ENCODE measurements around the gene MAGEA8.
"Not testable (repeated sequence)": the region's sequence is repeated elsewhere in the genome, so short reads cannot be mapped to it uniquely, and the experiment has no call there.

The MAGEA8 gene, protein sequence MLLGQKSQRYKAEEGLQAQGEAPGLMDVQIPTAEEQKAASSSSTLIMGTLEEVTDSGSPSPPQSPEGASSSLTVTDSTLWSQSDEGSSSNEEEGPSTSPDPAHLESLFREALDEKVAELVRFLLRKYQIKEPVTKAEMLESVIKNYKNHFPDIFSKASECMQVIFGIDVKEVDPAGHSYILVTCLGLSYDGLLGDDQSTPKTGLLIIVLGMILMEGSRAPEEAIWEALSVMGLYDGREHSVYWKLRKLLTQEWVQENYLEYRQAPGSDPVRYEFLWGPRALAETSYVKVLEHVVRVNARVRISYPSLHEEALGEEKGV

GRCh38 chrX:149881081-149881711 is at the start of gene MAGEA8:
Gene MAGEA8 (plus strand): TSS chrX:149881183. CDS start chrX:149884273, 3,090 bp downstream.
- DNase-seq: no peak

DNA sequence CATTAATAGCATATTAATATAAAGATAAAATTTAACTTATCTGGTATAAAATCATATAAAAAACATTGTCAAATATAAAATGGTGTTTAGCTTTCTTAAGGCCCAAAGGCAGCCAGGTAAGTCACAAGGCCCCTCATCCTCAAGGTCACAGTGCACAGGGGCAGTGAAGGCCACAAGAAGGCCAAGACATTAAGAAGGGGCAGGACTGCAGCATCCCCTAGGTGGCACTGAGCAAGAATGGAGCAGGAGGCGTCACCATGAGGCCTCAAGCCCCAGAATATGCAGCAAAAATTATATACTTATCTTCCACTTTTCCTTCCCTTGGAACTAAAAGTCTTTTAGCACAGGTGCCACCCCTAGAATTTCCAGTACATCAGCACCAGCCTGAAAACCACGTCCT is 49.5 kb upstream of the MAGEA8 start:
- no peak for DNase-seq

DNA sequence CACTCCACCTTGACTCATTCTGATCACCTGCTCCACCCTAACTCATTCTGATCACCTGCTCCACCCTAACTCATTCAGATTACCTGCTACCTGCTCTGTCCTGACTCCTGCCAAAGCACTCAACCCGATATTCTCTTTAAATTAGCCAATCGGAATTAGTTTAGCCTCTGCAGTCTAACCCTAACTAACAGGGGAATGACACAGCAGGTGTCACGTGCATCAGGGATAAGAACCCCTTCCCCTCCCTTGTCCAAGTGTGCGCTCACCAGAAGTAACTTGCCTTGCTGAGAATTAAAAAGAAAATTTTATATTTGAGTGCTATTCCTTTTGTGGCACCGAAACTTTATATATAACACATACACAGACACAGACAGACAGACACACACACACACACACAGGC is 44.3 kb upstream of the MAGEA8 start:
- DNase-seq: not testable (repeated sequence)

GRCh38 chrX:149837167-149837566 is 43.8 kb upstream of the MAGEA8 start:
- DNase-seq: no peak

DNA sequence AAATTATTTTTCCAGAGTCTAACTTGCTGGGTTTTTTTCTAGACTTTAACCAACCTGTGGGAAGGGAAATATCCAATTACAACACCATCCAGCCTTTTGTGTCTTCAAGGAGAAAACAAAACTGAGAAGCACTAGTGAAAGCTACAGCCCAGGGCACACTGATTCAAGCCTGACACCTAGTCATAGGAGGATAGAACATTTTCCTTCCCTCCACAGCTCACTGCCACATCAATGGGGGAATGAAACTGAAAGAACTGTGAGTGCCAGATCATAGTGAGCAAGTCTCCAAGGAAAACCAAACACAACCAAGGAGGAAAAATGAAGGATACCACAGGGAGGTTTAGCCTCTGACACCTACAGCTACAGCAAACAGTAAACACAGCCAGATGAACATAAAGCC is 43.3 kb upstream of the MAGEA8 start:
- no peak for DNase-seq

DNA sequence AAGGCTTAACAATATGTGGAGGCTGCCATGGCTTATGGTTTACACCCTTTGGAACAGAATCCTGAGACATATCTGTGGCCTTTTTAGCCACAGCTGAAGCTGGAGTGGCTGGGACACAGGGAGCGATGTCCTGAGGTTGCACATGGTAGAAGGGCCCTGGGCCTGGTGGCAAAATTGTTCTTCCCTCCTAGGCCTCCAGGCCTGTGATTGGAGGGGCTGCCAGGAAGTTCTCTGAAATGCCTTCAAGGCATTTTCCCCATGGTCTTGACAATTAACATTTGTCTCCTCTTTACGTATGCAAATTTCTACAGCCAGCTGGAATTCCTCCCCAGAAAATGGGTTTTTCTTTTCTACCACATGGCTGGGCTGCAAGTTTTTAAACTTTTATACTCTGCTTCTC is 39.1 kb upstream of the MAGEA8 start:
- no peak for DNase-seq

DNA sequence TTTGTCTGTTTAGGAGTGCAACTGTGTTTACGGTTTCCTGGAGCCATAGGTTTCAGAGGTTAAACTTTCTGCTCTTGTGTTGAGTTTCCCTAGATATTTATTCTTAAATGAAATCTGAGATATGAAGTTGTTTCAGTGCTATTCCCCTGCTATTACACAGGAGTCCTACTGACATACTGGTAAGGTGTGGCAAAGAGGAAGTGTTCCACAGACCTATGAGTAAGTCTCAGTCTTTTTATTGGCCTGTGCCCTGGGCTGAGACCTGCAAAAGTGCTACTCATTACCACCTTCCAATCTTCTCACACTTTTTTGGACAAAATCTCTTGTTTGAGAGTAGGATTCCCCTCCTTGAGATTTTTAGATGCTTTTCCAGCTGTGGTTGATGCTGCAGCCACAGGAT is 35.6 kb upstream of the MAGEA8 start:
- DNase-seq: no peak

DNA sequence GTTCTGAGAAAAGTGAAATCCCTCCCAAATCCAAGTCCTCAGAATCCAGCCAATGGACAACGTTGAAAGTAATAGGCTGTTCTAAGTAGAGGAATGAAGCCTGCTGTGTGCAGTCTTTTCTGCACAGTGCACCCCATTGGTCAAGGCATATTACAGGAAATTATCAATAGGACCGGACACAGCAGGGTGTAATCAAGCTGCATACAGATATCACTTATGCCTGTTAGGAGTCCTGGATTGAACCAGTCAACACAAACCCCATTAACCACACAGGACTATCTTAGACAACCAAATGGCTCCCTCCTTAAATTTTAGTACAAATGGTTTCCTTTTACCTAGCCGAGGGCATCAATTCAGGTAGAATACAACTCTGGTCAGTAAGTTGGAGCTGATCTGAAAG is 34.2 kb upstream of the MAGEA8 start:
- no peak for DNase-seq

DNA sequence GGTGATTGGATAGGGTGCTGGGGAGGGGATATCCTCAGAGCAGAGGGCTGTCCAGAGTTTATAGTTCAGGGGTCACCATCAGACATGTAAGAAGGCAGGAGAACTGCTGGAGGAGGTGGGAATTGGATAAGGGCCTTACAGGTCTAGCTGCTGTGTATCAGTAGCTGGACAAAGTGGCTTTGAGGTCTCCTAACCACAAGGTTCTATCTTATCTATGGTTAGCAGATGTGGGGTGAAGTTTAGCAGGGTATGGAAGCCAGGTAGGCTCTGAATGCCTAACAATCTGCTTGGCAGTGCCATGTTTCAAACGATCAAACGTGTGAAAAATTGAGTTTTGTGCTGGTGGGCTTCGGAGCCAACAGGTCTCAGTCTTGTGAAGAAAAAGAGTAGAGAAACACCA is 32.1 kb upstream of the MAGEA8 start:
- DNase-seq: no peak

DNA sequence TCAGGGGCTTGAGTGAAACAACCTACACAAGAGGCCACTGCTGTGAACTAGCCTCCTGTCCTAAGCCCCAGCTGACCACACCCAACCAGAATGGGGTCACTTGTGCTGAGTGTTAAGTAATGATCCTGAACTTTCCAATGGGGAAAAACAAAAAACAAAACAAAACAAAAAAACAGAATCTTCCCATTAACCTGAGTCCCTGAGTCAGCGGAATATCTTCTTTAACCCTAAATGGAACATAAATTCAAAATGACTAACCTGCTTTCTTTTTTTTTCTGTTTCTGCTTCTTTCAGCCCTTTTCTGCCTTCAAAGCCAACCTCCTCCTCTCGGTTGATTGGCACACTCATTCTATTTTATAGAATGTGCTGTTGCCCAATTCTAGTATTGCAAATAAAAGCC is 31.2 kb upstream of the MAGEA8 start:
- DNase-seq: no peak

GRCh38 chrX:149851864-149852263 is 29.1 kb upstream of the MAGEA8 start:
- DNase-seq: no peak

GRCh38 chrX:149853925-149854324 is 27.1 kb upstream of the MAGEA8 start:
- DNase-seq: no peak

DNA sequence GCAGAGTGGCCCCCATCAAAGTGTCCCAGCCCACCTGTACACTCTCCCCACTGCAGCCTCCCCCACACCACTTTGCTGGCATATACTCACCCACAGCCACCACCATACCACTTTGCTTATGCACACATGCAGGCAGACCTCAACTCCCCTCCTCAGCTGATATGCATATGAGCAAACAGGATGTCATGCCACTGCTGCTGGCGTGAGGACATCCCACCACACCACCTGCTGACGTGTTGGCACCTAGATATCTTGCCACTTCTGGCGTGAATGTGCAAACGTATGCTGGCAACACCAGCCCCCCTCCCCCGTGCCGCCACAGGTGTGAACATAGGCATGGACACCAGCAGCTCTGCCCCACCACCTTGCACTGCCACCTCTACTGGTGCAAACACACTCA is 22.4 kb upstream of the MAGEA8 start:
- DNase-seq: no peak

DNA sequence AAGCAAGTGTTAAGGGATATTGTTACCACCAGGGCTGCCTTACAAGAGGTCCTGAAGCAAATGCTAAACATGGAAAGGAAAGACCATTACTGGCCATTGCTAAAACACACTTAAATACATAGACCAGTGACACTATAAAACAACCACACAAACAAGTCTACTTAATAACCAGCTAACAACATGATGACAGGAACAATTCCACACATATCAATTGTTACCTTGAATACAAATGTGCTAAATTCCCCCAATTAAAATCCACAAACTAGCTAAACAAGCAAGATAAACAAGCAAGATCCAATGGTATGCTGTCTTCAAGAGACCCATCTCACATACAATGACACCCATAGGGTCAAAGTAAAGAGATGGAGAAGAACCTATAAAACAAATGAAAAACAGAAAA is 20.5 kb upstream of the MAGEA8 start:
- DNase-seq: no peak

DNA sequence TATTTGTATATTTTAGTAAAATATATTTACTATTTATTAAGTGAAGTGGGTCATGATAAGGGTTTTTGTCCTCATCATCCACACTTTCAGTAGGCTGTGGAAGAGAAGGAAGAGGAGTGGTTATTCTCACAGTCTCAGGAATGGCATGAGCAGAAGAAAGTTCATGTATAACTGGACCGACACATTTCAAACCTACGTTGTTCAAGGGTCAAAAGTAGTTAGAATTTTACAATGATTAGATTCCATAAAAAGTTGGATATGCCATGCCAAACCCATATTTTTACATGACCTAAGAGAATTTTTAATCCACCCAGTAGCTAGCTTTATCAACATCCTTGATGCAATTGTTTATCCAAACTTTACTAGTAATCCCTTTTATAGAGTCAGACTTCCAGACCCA is 15.6 kb upstream of the MAGEA8 start:
- no peak for DNase-seq

GRCh38 chrX:149867488-149867887 is 13.5 kb upstream of the MAGEA8 start:
- DNase-seq: no peak

DNA sequence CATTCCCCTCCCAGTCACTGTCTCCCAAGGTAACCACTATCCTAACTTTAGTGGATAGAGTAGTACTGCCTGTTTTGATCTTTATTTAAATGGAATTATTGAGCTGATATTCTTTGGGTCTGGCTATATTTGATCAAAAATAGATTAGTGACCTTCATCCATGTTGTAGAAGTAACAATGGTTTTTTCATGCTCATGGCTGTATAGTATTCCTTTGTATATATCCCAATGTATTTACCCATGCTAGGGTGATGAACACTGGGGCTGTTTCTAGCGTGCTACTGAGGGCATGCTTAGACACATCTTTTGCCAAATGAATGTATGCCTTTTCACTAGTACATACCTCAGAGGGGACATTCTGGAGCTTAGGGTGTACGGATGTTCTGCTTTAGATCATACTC is 10.1 kb upstream of the MAGEA8 start:
- DNase-seq: no peak

- DNase-seq: no peak
These were observed 9.6 kb upstream of the MAGEA8 start for GRCh38 chrX:149871433-149871832.

GRCh38 chrX:149871940-149872339 is 9.0 kb upstream of the MAGEA8 start:
- peak; percentile 46 for DNase-seq

DNA sequence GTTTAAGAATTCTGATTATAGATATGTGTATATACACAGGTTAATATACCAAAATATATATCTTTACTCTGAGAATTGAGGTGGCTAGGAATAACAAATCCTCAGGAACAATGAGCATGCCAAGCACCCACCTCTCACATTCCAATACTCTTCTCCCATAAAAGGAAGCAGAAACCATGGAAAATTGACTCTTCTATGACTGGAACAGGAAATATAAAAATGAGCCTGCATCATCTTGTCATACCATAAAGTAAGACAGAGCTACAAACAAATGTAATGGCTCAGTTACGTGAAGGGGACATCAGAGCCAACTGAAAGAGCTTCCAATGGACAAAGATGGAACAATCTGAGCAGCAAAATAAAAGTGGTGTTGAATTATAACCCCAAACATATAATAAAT is 3.8 kb upstream of the MAGEA8 start:
- DNase-seq: no peak

DNA sequence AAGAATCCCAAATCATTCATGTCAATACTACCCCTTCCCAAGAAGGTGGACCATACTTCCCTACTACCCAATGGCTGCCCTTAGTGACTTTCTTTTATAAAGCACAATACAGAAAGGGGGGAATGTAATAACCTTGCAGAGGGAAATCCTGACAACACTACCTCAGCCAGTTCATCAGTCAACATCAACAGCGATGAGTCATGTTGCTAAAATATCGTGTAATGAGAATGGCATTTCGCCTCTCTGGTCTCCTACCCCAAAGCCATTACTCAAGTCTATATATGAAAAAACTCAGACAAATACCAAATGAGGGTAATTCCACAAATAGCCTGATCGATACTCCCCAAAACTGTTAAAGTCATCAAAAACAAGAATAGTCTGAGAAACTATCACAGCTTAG is 3.3 kb upstream of the MAGEA8 start:
- DNase-seq: no peak

DNA sequence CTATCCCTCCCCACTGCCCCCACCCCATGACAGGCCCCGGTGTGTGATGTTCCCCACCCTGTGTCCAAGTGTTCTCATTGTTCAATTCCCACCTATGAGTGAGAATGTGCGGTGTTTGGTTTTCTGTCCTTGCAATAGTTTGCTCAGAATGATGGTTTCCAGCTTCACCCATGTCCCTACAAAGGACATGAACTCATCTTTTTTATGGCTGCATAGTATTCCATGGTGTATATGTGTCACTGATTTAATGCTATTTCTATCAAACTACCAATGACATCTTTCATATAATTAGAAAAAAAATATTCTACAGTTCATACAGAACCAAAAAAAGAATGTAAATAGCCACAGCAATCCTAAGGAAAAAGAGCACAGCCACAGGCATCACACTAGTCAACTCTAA is 9.8 kb downstream of the MAGEA8 start:
- DNase-seq: not testable (repeated sequence)

GRCh38 chrX:149898554-149898953 is 17.6 kb downstream of the MAGEA8 start:
- no peak for DNase-seq

- DNase-seq: no peak
These were observed 23.1 kb downstream of the MAGEA8 start for GRCh38 chrX:149903889-149904748.

Data from activated CD4-positive, alpha-beta T cell treated with anti-CD3 and anti-CD28 coated beads, Interleukin-2, amount 50 U/mL, for 1 hour (primary cell).